HG02678 (cell line): ENCODE results near the gene FAM117A.
"Not testable (repeated sequence)": the region's sequence is repeated elsewhere in the genome, so short reads cannot be mapped to it uniquely, and the experiment has no call there.

Experiments used
- ATAC-seq: cut with Tn5 transposase; IDR thresholded peaks from one replicate; pipeline ENCODE4 v1.9.1; 2021; ENCODE audit warnings: mild to moderate bottlenecking, moderate library complexity; ENCODE audit not compliant: unreplicated experiment

Gene FAM117A

DNA sequence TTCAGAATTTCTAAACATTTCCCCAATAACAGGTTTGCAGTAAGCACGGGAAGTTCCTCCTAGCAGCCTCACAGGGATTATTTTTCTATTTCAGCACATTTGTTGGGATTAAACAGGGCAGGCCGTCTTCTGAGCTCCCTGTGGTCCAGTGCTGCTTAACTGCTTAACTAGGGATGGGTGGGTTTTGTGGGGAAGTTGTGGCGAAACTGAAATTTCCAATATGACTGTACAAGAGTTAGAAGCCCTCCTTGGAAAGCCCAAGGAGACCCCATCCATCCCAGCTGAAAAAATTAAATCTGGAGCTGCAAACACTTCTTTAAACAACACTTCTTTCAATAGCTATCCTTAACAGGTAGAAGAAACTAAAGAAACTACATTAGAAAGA lies 22.2 kb downstream of the FAM117A start:
- ATAC-seq = no peak

DNA sequence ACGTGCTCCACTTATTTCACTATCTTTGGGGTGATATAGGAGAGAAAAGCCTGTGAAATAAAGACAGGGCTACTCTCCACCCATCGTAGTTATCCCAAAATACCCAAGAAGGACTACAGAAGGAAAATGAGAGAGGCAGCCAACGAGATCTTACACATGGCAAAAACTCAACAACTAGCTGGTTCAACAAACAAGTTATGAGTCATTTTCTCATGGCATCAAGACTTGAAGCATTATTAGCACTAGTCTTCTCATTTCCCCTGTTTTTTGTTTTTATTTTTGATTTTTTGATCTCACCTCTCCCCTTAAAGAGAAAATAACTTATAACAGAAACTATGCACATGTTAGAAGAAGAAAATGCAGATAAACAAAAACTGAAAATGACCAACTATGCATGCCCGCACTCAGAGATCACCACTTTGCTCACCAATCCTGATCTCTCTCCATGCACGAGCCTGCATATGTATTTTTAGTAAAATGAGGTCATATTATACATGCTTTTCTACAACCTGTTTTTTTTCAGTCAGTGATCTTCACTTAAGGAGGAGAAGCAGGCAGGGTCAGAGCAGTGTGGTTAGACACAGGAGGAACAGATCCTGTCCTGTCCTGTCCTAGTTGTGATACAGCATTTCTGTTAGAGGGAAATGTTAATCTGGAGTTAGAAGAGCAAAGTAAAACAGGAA lies 22.8 kb downstream of the FAM117A start:
- ATAC-seq = peak; percentile 46

DNA sequence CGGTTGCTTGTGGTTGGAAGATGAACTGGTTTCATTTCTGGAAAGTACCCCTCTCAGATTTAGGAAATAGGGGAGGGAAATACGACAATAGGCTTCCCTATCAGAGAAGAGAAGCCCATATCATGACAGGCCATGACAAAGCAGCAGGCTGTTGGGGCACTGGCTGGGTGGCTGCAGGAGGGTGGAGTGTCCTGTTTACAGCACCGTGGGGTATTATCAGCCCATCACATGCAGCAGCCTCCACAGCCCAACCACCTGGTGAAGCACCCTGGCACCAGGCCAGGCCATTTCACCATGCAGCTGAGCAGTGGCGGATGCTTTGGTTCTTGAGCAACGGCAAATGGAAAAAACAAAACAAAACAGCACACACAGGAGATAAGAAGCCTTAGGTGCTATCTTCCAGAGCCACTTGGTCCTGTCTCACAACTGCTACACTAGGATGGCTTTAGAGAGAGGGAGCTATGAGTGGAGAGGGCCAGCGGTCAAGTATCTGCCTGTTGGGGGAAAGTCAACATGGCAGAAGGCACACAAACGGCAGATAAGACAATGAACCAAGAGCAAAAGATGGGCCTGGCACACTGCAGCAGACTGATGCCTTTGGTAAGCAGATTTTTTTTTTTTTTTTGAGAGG lies 24.2 kb downstream of the FAM117A start:
- peak; percentile 67 for ATAC-seq

DNA sequence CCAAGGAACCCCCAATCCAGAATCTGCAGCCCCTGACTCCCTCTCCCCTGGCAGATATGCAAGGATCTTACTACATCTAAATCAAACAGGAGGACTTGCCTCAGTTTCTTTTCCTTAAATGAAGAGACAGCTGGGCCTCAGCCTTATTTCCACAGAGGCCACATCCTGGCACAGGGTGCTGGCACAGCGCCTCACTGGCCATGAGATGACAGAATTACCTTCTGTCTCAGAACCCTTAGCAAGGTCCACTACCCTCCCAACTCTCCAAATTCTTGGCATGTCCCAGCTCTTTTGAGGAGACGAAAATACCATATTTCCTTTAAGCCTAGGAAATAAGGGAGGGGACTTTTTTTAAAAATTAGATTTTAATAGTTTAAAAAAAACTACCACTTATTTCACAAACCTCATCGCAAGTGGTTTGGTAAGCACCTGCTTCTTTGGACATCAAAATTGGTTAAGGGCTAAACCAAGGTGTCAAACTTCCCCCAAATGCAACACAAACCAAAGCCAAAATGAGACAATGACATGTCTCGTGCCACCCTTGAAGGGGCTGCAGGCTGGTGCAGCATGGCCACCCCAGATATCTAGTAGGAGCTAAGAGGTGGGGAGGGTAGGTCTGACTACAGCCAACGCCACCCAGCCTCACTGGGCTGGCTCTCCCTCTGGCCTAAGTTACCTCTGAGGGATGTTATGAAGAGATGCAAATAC lies 25.3 kb downstream of the FAM117A start:
- no peak for ATAC-seq

DNA sequence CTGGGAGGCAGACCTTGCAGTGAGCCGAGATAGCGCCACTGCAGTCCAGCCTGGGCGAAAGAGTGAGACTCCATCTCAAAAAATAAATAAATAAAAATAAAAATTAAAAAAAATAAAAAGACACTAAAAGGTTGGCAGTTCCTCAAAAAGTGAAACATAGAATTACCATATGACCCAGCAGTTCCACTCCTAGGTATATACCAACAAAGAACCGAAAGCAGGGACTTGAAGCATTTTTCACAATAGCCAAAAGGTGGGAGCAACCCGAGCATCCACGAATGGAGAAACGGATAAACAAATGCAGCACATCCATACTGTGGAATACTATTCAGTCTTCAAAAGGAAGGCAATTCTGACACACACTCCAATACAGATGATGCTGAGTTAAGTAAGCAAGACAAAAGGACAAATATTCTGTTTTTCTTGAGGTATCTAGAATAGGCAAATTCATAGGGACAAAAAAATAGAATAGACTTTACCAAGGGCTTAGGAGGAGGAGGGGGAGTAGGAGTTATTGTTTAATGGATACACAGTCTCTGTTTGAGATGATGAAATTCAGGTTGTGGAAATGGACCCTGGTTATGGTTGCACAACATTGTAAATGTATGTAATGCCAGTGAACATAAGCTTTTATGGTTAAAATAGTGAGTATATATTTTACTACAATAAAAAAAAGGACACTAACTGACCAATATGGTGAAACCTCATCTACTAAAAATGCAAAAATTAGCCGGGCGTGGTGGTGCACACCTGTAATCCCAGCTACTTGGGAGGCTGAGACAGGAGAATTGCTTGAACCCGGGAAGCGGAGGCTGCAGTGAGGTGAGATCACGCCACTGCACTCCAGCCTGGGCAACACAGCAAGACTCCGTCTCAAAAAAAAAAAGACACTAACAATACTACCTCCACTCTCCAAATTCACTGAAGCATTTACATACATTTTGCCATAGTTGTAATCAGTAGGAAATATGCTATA lies 29.1 kb downstream of the FAM117A start:
- ATAC-seq = no peak

DNA sequence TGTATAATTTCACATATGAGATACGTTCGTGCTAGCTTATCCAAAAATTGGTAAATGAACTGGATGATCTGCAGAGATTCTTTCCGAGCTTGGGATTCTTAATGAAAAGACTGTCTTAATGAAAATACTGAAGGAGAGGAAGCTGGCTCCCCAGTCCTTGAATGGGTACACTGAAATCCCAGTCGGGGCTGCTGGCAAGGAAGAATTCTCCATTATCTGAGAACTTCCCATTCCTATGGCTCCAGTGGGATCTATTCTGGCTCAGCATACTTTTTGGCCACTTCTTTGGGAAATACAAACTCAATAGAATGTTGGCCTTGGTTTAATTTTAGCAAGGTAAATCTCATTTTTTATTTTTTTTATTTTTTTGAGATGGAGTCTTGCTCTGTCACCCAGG lies 32.5 kb downstream of the FAM117A start:
- ATAC-seq = no peak

DNA sequence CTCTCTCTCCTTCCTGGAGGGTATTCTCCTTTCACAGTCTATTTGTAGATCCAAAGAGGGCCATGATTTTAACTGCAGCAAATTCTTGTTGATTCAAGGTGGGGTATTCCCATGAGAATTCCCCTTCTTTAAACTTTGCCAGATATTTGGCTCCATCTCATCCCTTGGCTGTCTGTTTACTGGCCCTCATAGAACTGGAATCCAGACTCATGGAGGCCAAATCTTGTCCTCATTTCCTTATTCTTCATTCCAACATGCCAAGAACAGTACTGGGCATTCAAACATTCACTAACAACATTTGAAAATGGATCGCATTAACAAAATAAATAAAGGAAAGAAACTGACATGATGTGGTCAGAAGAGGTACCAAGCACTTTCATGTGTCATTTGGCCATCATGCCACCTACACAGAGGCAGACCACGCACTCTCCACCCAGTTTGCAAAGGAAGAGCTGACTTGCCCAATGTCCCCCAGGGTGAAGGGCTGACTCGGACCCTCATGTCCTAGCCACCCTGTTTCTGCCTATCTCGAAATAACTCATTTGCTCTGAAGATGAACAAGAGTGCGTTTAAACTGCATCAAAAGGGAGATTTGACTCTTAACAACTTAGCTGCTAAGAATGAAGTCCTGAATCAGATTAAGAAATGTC lies 33.0 kb downstream of the FAM117A start:
- no peak for ATAC-seq

DNA sequence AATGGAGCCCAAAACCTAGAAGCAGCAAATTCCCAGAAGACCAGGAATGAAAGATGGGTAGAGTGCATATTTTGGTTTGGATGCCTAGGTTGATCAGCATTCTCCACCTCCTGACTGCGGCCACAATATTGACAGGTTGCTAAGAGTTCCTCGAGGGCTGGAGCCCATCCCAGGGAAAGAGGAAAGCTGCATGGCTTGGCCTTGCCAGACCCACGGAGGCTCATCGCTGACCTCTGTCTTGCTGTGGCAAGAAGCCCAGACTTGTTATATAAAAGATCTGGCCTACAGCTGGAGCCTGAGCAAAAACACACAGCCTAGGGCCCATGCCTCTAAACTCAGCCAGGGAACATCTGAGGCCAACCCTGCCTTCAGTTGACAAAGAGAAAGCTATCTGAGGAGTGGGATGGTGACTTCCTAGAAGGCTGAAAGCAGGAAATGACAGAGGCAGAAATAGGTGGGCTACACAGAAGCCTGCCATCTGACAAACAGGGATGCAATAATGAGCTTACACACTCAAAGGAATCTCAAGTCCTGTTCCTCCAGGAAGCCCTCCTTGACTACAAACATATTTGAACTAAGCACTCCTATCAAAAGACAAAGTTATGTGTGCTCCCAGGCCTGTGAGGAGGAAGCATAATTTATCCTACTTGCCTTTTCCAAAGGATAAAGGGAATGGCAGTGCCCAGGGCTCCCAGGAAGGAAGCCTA lies 33.7 kb downstream of the FAM117A start:
- ATAC-seq = no peak

DNA sequence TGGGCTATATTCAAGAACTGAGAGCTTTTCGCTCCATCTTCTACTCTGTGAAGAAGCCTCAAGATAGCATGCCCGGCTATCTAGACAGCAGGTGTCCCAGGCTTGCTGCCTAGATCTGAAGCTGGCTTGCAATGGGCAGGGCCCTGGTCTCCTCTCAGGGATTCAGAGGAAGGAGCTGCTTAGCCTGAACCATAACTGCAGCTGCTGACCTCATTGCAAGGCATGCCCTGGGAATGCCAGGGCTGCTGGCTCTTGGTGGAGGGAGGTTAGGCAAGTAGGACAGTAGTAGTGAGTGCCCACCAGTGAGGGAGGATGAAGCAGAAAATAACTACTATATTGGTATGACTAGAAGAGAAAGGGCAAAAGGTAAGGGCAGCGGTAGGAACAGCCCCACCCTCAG lies 34.9 kb downstream of the FAM117A start:
- ATAC-seq = no peak

DNA sequence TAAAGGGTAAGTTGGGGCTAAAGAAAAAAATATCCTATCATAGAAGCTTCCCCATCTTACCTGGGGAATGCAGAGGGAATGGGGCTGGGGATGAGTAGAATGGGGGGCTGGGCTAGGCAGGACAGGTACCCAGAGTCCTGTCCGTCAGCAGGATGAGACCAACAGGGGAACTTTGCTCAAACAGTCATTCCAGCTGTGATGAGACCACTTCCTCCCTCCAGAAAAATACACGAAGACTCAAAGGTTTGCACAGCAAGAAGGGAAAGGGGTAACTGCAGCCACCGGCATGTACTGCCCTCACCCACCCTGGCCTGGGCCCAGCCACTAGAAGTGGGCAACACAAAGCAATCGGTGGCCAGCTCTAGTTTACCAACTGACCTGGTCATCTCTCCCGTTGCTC lies 35.5 kb downstream of the FAM117A start:
- no peak for ATAC-seq

DNA sequence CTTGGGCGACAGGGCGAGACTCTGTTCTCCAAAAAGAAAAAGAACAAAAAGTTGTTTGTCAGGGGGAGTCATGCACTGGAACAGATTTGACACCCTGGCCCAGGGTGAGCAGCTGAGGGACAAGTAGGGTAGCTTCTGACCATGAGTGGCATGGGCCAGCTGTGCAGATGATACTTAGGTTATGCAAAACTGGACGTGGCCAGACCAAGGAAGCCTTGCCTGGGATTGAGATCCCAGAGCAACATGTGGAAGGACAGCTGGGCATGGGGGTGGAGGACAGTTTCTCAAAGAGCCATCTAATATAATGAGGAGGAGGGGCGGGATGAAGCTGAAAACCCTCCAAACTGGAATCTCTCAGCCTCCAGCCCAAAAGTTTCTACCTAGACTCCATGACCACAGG lies 36.6 kb downstream of the FAM117A start:
- ATAC-seq = no peak

DNA sequence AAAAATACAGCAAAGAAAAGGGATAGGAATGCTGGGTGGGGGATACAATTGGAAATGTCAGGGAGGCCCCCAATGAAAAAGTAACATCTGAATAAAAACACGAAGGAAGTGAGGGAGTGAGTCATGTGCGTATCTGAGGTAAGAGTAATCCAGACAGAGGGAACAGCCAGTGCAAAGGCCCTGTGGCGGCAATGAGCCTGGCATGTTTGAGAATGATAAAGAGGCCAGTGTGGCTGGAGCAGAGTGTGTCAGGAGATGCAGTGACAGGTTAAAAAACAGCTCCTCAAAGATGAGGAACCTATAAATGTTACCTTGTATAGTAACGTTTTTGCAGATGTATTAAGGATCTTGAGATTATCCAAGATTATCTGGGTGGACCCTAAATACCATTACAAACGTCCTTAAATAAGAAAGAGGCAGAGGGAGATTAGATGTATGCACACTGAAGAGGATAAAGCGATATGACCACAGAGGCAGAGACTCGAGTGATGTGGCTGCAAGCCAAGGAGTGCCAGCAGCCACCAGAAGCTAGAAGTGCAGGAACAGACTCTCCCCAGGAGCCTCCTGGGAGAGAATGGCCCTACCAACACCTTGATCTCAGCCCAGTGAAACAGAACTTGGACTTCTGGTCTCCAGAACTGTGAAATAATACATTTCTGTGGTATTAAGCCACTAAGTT lies 38.3 kb downstream of the FAM117A start:
- no peak for ATAC-seq

DNA sequence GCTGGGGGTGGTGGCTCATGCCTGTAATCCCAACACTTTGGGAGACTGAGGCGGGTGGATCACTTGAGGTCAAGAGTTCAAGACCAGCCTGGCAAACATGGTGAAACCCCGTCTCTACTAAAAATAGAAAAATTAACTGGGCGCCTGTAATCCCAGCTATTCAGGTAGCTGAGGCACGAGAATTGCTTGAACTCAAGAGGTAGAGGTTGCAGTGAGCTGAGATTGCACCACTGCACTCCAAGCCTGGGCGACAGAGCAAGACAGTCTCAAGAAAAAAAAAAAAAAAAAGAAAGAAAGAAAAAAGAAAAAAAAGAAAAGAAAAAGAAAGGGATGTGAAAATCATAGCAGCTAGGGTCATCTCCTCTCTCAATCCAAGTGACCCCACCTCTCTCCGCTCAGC lies 39.4 kb downstream of the FAM117A start:
- ATAC-seq = not testable (repeated sequence)

DNA sequence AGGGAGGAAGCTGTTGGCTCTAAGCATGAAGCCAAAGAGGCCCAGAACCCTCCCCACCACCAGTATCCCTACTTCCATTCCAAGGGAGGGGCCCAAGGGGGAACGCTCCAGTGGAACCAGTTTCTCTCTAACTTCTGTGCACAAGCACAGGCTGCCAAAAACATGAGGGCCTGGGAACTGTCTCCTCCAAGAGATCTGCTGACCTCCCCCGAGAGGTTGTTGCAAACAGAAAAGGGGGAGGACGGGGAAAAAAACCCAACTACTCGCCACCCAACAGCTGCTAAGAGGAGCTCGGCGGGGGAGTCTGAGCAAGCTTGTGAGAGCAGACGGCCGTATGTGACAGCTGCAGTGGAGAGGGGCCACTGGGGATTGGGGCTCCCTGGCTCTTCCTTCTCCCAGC lies 40.5 kb downstream of the FAM117A start:
- ATAC-seq = no peak

DNA sequence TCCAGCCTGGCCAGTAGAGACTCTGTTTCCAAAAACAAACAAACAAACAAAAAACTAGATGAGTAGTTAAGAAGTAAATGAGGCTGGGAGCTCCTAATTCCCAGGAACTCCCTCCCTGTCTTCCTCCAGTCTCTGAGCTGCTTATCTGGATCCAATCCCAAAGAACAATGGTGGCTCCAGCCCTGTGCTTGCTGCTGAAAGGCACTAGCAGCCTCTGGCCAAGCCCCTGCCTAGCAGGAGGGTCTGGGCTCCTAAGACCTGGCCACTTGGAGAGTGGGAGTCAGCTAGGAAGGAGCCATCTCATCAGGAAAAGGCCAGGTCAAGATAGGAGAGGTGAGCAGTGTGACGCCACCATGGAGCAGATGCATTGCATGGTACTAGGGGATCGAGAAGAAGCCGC lies 41.9 kb downstream of the FAM117A start:
- ATAC-seq = no peak

DNA sequence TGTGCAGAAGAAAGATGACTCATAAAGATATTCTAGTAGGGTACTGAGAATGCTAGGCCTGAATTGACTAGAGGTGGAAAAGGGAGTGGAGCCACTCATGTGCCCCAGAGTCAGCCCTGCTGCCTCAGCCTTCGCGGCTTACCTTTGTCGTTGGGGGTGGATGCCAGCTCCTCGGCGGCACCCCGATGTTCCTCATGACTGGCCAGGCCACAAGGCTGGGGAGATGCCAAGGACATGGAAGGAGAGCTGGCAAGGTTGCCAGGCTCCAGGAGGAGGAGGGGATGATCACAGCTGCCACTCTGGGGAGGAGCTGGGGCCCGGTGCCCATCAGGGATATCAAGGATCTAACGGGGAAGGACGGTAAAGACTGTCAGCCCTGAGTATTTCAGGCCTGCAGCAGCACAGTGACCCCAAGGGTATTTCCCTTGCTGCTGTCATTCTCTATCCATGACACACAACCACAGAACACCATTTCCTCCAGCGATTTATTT lies 46.5 kb downstream of the FAM117A start:
- no peak for ATAC-seq

DNA sequence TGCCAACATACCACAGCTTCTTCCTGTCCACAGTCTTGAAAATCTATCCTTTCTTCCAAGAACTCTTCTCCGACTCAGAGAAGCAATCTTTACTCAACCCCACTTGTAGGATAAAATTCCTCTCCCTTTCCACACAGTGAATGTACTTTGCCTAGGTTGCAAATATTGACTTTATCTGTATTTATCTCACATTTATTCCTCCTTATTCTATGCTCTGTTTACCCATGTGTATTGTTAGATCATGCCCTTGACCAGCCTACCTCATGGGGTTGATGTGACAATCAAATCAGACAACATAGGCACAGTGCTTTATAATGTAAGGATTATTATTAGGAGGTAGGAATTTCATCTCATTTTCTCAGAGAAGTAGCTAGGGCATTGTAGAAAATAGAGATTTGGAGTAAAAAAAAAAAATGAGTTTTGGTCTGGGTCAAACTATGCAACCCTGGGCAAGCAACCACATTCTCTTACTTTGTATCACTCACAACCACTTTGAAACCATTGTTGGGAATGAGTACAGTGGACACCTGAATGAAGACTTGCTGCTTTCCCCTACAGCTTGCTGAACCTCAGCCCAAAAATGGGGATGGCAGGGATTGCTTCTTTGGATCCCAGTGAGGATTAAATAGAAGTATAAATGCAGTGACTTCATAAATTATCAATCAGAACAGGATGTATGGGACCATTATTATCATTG lies 47.1 kb downstream of the FAM117A start:
- ATAC-seq = no peak

DNA sequence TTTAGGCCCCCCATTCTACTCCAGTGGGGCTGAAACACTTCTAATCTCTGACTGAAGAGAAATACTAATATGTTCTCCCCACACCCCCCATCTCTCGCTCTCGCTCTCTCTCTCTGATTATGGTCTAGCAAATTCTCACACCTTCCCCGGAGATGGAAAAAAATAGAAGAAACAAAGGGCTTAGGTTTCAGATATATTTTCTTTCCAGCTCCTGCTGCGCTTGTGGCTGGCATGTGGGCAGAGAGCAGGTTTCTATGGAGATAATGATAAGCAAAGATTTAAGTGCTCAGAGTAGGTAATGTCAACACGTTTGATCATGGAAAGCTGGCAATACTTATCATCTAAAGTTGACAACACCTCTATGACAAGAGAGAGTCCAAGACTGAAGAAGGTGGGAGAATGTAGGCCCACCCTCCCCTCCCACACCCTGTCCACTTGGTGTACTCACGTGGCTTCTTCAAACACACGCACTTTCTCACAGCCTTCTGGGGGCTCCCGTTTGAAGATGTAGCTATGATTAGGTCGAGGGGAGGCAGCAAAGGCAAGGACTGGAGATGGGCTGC lies 48.1 kb downstream of the FAM117A start:
- no peak for ATAC-seq
